Activated CD4-positive, alpha-beta T cell treated with anti-CD3 and anti-CD28 coated beads for 24 hours (primary cell): ENCODE data around the gene CFAP92.
"Not testable (repeated sequence)": the region's sequence is repeated elsewhere in the genome, so short reads cannot be mapped to it uniquely, and the experiment has no call there.

Experiments
- DNase-seq, 2 donors: peaks; one replicate each; pipeline ENCODE4 v3.0.0-alpha.2; 2020; ENCODE audit warnings: low read depth in 2 of 2

CFAP92 gene

DNA sequence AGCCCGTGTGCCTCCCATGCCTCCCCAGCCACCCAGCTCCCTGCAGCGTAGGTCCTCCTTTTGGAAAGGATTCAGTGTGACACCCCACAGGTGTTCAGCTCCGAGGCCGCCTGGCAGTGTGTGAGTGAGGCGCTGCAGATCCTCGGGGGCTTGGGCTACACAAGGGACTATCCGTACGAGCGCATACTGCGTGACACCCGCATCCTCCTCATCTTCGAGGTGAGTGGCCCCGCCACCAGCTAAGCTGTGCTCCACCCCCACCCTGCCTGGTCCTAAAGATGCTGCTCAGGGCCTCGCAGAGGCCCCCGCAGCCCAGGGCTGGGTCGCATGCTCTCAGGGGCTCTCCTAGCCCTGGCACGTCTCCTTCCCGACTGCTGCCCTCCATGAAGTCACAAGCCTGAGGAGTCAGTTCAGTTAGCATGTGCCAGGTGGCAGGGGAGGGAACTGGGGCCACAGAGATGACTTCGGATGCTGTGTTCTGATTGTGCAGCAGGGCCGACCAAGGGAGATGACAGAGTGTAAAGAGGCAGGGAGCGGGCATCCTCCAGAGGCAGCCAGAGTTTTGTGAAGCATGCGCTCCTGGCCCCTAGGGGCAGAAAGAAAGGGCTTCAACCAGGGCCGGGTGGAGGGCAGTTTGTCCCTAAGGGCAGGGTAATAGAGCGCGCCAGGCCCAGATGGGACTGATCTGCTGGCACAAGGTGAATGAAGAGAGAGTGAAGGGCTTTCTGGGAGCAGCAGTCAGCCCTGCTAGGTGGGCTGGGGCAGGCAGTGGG, 87.7 kb downstream of the CFAP92 start:
- DNase-seq, result no peak

DNA sequence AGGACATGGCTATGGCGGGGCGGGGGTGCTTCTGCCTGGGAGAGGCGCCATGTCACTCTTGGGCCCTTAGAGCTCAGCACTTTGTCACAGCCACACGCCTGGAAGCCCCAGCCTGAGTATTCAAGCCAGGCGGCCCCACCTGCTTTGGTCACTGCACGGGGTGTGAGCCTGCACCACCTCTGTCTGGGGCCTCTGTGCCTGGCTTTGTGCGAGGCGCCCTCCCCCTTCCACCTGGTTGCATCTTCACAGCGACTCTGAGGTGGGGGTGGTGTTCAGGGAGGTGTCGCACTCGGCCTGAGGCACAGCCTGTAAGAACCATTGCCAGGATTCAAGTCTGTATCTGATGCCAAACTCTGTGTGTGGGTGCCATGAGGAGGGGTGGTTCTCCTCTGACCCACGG, 90.4 kb downstream of the CFAP92 start:
- DNase-seq, result no peak

DNA sequence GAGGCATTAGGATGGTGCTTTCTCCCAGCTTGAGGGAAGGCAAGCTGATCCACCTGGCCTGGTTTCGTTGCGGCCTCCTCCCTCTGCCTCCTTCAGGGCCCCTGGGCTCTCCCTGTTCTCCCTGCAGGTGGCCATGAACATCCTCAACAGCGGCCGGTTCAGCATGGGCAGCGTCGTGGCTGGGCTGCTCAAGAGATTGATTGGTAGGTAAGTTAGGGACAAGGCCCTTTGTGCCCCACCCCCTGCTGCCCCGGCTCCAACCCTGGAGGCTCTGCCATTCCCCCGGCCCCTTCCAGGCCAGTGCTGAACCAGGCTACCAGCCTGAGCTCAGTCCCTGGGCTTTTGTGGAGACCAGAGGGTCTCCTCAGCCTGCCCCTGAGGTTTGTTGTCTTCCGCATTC, 91.5 kb downstream of the CFAP92 start:
- no peak for DNase-seq

DNA sequence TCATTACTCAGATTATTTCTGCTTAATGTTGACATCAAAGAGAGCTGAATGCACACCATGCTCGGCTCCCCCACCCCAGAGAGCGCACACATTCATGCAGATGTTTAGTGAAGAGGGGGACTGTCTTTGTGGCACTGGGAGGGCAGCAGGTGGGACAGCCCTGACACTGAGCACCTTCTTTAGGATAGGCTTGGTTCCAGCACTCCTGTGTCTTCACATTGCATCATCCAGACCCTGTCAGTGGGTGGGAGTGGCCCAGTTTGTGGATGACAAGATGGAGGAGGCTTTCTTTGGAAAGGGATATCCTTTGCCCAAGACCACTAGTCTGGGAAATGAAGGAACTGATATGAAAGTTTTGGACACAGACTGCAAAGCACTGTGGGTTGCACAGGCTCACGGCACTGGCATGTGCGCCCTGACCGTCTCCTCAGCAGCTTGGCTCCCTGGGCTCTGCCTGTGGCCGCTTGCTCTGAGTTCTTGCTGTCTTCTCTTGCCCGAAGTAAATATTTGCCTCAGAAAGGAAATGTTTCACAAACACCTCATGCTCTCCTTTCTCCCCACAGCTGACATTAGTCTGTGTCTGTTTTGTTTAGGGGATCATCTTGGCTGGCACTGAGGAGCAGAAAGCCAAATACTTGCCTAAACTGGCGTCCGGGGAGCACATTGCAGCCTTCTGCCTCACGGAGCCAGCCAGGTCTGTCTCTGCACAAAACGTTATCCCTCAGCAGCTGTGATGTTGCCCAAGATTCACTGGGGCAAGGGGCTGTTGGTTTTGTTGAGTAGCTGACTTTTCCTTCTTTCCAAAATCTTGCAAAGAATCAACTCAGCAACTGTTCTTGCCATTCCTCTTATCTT, 97.8 kb downstream of the CFAP92 start:
- no peak for DNase-seq

GRCh38 chr3:128889139-128889894, 104.6 kb downstream of the CFAP92 start:
- DNase-seq, result no peak

DNA sequence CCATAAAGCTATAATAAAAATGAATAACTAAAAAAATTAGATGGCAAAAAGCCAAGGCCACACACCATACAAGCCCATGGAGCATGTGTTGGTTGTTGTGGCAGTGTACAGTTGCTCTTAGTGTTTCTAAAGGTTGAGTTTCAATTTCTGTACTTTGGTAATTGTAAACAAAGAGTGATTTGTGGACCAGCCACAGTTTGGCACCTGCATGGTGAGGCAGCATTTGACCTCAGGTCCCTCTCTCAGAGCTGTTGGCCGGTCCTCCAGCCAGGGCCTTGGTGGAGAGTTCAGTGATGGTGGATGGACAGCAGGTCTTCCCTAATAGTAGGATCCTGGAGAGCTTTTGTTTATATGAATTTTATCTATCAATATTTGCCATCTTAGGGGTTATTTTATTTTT, 108.9 kb downstream of the CFAP92 start:
- DNase-seq, result no peak

DNA sequence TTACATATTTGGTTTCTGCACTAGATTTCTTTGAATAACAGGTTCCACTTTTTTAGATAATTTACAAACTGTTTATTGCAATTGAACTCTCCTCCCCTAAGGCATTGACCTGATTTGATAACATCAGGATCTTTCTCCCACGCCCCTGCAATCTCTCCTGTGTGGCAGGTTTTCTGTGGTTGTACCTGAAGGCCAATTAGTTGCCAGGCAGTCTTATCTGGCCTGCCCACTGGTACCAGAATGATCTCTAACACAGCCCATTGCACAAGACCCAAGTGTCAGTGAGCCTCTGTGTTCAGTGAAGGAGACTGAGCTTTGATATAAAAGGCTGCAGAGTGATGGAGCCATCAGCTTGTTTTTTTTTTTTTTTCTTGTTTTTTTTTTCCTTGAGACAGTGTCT, 111.2 kb downstream of the CFAP92 start:
- no peak for DNase-seq

- no peak for DNase-seq
Measured at GRCh38 chr3:128881576-128881975, 112.3 kb downstream of the CFAP92 start.

GRCh38 chr3:128880455-128880854, 113.4 kb downstream of the CFAP92 start:
- DNase-seq, result not testable (repeated sequence)

GRCh38 chr3:128879991-128880390, 113.9 kb downstream of the CFAP92 start:
- no peak for DNase-seq

- DNase-seq, result peak; percentile 94 to 95
Measured at GRCh38 chr3:128879125-128879969, 114.5 kb downstream of the CFAP92 start, which contains the start of gene ACAD9. ACAD9 (plus strand) TSS chr3:128879620; CDS start chr3:128879692, 72 bp downstream.

DNA sequence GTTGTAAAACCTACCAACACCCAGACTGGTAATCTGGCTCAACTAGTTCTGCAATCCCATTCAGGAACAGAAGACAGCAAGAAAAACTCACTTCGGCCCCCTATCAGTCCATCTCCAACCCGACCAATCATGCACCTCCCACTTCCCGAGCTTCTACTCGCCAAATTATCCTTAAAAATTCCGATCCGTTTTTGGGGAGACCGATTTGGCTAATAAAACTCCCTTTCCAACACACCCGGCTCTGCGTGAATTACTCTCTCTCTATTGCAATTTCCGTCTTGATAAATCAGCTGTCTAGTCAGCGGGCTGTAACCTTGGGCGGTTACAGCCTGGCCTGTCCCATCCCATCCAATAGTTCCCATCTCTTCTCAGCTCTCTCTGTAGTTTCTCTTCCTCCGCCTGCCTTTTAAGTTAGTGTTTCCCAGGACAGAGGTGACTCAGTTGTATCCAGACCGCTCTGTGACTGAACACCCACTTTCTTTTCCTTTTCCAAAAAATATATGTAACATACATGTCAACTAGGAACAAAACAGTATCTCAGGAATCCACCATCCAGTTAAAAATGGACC, 115.2 kb downstream of the CFAP92 start:
- DNase-seq, result no peak

DNA sequence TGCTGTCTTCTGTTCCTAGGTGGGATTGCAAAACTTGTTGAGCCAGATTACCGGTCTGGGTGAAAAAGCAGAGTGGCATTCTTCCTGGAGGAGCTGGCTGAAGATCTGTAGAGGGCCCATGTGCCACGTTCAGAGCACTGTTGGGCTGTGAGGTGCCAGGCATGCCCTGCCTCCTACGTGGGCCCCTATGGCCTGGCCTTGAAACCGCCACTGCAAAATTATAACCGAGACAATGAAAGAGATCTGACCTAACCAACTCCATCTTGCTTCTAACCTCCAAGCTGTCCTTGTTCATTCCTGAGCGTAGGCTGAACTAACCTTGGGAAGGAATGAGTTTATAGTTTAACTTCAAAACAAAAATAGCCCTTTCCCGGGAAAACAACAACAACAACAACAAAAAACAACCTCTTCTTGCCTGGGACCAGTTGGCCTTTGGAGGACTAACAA, 115.8 kb downstream of the CFAP92 start:
- no peak for DNase-seq

DNA sequence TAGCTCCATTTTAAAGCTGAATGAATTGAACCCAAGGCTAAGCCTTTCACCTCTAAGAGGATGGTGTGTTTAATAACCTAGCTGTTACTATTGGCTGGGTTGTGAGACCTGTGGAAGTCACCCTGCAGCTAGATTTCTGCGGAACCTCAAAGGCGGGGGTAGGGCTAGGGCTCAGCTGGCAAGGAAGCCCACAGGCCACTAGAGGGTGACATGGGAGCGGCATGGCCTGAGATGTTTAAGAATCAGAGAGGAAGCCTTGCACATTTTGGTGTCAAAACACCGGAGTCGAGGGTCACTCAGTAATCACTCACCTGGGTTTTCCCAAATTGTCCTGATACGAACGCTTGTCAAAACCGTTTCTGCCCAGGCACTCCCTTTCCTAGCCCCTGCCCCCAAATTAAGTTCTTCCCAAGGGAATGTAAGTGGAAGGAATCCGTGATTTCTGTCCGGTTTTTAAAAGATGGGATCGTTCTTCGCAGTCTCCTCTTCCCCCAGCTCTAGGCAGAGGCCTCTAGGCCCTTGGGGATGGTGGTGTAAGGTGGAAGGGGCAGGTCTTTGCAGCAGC, 118.2 kb downstream of the CFAP92 start:
- DNase-seq, result peak; percentile 40 to 47

DNA sequence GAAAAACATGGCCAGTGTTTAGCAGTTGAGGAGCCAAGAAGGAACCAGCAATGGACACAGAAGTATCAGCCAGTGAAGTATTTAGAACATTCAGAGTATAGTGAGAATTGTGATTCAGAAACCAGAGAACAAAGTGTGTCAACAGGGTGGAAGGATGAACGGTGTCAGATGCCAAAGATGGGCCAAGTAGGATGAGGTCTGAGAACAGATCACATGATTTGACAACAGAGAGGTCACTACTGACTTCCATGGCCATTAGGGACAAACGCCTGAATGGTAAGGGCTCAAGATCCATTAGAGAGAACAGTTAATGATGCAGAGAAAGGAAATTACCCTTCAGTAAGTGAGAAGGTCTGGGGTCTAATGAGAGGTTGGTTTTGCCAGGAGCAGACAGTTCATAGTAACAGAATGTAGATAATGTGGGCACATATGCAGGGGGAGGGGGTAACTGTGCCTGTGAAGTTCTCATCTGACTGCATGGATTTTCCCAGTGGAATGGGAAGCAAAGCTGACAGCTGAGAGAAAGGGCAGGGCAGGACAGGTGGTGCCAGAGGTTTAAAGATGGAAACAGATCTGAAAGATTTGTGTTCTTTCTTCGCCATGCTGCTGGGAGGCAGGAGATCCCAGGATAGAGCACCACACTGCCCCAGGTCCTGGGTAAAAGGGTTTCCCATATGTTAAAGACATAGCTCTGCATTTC, 119.2 kb downstream of the CFAP92 start:
- no peak for DNase-seq

DNA sequence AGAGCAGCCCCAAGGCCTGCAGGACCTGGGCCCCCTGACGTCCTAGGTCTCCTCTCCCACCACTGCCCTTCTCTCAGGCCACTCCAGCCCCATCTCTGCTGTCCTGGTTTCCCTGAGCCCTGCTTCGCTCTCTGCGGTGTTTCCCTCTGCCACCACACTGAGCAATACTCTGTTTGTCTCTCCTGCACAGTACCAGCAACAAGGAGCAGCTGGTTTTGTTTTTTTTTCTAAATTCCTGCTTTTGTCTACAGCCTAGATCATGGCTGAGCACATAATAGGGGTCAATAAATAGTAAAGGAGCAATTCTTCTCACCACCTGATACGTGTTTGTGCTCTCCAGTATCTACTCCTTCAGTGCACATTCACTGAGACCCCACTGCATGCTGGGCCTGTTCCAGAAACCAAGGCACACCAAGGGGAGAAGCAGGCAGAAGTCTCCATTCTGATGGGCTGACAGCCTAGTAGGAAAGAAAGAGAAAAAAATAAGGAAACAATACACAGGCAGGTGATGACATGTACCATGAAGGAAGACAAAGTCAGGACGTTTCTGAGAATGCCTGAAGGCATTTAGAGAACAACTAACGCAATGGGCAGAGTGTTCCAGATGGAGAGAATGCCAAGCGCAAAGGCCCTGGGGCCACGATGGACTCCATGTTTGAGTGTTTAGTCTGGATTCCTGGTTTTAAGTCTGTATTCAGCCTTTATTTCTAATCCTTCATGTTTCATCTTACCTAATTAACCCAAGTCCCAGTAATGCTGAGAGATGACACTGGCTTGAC, 120.4 kb downstream of the CFAP92 start:
- DNase-seq, result no peak

DNA sequence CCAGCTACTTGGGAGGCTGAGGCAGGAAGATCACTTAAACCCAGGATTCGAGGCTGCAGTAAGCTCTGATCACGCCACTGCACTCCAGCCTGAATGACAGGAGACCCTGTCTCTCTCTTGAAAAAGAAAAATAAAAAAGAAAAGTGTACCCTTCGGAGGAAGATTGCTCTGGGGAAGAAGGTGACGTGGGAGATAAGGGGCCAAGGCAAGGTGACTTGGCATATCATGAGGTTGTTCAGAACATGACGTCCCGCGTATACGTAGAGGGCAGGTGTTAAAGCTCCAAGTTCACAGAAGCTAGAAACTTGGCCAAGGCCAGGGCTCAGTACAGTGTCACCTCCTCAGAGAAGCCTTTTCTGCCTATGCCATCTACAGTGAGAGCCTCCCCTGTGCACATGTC, 121.1 kb downstream of the CFAP92 start:
- no peak for DNase-seq

DNA sequence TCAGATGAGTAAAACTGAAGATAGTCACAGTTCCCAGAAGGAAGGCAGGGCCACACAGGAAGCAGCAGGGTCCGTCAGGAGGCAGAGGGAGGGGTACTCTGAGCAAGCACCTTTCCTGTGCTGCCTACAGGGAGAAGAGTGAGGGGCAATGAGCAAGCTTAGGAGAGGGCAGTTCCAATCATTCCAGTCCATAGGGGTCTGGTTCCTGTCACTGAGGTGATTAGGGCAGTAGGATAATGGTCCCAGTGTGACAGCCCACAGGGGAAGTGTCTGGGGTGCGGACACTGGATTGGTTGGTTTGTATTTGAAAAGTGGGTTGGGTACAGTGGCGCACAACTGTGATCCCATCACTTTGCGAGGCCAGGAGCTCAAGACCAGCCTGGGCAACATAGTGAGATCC, 121.6 kb downstream of the CFAP92 start:
- no peak for DNase-seq

DNA sequence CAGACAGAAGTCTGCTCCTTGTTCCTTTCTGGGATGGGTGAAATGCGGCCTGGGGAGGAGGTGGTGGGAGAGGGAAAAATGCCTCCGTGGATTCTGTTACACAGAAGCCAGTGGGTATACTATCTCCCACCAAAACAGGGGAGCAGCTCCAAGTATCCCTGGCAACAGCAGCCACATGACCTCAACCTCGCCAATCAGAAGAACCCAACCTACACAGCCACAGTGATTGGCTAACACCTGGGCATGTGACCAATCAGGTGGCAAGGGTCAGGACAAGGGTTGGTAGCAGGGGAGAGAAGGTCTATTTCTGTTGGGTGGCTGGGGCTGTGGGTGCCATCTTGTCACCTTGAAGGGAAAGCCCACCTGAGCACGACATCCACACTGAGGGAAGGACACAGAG, 123.5 kb downstream of the CFAP92 start:
- DNase-seq, result no peak
